Fibroblast of lung (primary cell): Measurements from ENCODE around the gene STARD8.
"Not testable (repeated sequence)": the region's sequence is repeated elsewhere in the genome, so short reads cannot be mapped to it uniquely, and the experiment has no call there.

ENCODE experiments used
- EZH2 ChIP-seq: IDR thresholded peaks from 2 replicates; pipeline ENCODE4 v1.5.1; 2012; ENCODE audit warnings: low read length, control low read depth, mild to moderate bottlenecking; ENCODE audit errors: missing control alignments
- TF ChIP-seq, protein P1 (sequence below), 2 donors: IDR thresholded peaks in 1 of 2; conservative IDR thresholded peaks in 1 of 2; 1 replicate in 1 of 2; 2 replicates in 1 of 2; pipeline ENCODE4 v1.5.1; 2011 to 2012; ENCODE audit warnings: low read length in 2 of 2, control low read depth in 1 of 2, inconsistent platforms in 1 of 2, low read depth in 1 of 2, mild to moderate bottlenecking in 1 of 2

DNA sequence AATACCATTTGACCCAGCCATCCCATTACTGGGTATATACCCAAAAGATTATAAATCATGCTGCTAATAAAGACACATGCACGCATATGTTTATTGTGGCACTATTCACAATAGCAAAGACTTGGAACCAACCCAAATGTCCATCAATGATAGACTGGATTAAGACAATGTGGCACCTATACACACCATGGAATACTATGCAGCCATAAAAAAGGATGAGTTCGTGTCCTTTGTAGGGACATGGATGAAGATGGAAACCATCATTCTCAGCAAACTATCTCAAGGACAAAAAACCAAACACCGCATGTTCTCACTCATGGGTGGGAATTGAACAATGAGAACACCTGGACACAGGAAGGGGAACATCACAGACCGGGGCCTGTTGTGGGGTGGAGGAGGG is 9.0 kb downstream of the STARD8 start:
- TF ChIP-seq, protein P1, sequence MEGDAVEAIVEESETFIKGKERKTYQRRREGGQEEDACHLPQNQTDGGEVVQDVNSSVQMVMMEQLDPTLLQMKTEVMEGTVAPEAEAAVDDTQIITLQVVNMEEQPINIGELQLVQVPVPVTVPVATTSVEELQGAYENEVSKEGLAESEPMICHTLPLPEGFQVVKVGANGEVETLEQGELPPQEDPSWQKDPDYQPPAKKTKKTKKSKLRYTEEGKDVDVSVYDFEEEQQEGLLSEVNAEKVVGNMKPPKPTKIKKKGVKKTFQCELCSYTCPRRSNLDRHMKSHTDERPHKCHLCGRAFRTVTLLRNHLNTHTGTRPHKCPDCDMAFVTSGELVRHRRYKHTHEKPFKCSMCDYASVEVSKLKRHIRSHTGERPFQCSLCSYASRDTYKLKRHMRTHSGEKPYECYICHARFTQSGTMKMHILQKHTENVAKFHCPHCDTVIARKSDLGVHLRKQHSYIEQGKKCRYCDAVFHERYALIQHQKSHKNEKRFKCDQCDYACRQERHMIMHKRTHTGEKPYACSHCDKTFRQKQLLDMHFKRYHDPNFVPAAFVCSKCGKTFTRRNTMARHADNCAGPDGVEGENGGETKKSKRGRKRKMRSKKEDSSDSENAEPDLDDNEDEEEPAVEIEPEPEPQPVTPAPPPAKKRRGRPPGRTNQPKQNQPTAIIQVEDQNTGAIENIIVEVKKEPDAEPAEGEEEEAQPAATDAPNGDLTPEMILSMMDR (conservative IDR thresholded peaks at IDR 0.05 in 1 of 2, IDR thresholded peaks at IDR 0.05 in 1 of 2; ENCODE audit: low read depth in 1 of 2, low read length in 2 of 2) = not testable (repeated sequence)
- not testable (repeated sequence) for TF ChIP-seq EZH2
